Measurements from ENCODE around the gene ZNF641. TPM values are rescaled to one million over a fixed set of nuclear protein-coding genes. Genes with fewer than 3 reads are reported as not detected.

ZNF641 gene
- total RNA-seq, 4 donors from 2014 or later: 11.7 to 50.3 (median 17.0) TPM

- no peak for TF ChIP-seq POLR2A (IDR thresholded peaks at IDR 0.05)
- TF ChIP-seq CTCF (IDR thresholded peaks at IDR 0.05): no peak
- no peaks in the 10 kb centered on the region for H3K36me3 ChIP-seq
- H3K27ac ChIP-seq: no peak overlapping the region
- DNase-seq: no peak
- no peaks in the 10 kb centered on the region for H3K27me3 ChIP-seq
- no peaks in the 10 kb centered on the region for H3K4me1 ChIP-seq
- H3K9me3 ChIP-seq: no peaks in the 10 kb centered on the region
- no peak overlapping the region for H3K4me3 ChIP-seq
Observed at GRCh38 chr12:48311313-48311712, 39.4 kb downstream of the ZNF641 start.

GRCh38 chr12:48307269-48307668, 43.5 kb downstream of the ZNF641 start:
- Histone ChIP-seq H3K27ac (no peak overlapping the region), H3K36me3 (no peaks in the 10 kb centered on the region), H3K4me1 (no peaks in the 10 kb centered on the region), H3K4me3 (no peak overlapping the region), H3K27me3 (no peaks in the 10 kb centered on the region), H3K9me3 (no peaks in the 10 kb centered on the region)
- TF ChIP-seq POLR2A (IDR thresholded peaks at IDR 0.05) (no peak), CTCF (IDR thresholded peaks at IDR 0.05) (no peak)
- no peak for DNase-seq

- no peak for DNase-seq
- TF ChIP-seq CTCF (IDR thresholded peaks at IDR 0.05): no peak
- no peak for TF ChIP-seq POLR2A (IDR thresholded peaks at IDR 0.05)
- Histone ChIP-seq H3K4me3 (no peak overlapping the region), H3K36me3 (no peaks in the 10 kb centered on the region), H3K27me3 (no peaks in the 10 kb centered on the region), H3K4me1 (no peaks in the 10 kb centered on the region), H3K9me3 (no peaks in the 10 kb centered on the region), H3K27ac (no peak overlapping the region)
Observed at GRCh38 chr12:48305190-48305589, 45.5 kb downstream of the ZNF641 start.

- no peaks in the 10 kb centered on the region for H3K4me1 ChIP-seq
- no peaks in the 10 kb centered on the region for H3K9me3 ChIP-seq
- H3K27ac ChIP-seq: no peak overlapping the region
- no peaks in the 10 kb centered on the region for H3K27me3 ChIP-seq
- H3K4me3 ChIP-seq: no peak overlapping the region
- no peak for DNase-seq
- H3K36me3 ChIP-seq: no peaks in the 10 kb centered on the region
- no peak for TF ChIP-seq POLR2A (IDR thresholded peaks at IDR 0.05)
- TF ChIP-seq CTCF (IDR thresholded peaks at IDR 0.05): no peak
Observed at GRCh38 chr12:48302161-48302911, 48.4 kb downstream of the ZNF641 start.

- Histone ChIP-seq H3K27ac (no peak overlapping the region), H3K9me3 (no peaks in the 10 kb centered on the region), H3K4me3 (no peak overlapping the region), H3K36me3 (no peaks in the 10 kb centered on the region), H3K27me3 (no peaks in the 10 kb centered on the region), H3K4me1 (no peaks in the 10 kb centered on the region)
- no peak for TF ChIP-seq CTCF (IDR thresholded peaks at IDR 0.05)
- TF ChIP-seq POLR2A (IDR thresholded peaks at IDR 0.05): no peak
- DNase-seq: no peak
Observed at GRCh38 chr12:48300774-48301173, 49.9 kb downstream of the ZNF641 start.
